ENCODE results near the gene GPR87. TPM values are rescaled to one million over a fixed set of nuclear protein-coding genes. Genes with fewer than 3 reads are reported as not detected.

GPR87 gene
- total and polyA plus RNA-seq, 9 of the 15 experiments (the other 6 are each of a cell fraction or from before 2014, with no cell fraction given): not detected

- intact Hi-C loops (cut with micrococcal nuclease) (no loop called here), in situ Hi-C loops (cut with MboI) (no loop called here)
- DNase-seq (ENCODE audit: extremely low read depth in 1 of 4, low spot score in 3 of 4) (no peak), FAIRE-seq (no peak), ATAC-seq (no peak)
- Histone ChIP-seq H3K79me2 (ENCODE audit: control insufficient read depth, insufficient read depth, low read length) (no peaks in the 10 kb centered on the region), H2AFZ (ENCODE audit: low read depth, low read length) (no peak overlapping the region), H3K9me1 (ENCODE audit: control insufficient read depth, insufficient read depth, low read length) (no peaks in the 10 kb centered on the region), H3K27ac (ENCODE audit: extremely low read depth, low read depth, low read length) (no peak overlapping the region), H3K9me3 (replicated peaks; ENCODE audit: control insufficient read depth, insufficient read depth, low read depth, low read length) (no peaks in the 10 kb centered on the region), H4K20me1 (replicated peaks; ENCODE audit: control insufficient read depth, insufficient read depth, low read length) (no peaks in the 10 kb centered on the region), H3K36me3 (ENCODE audit: control insufficient read depth, insufficient read depth, low read length) (no peaks in the 10 kb centered on the region), H3K4me3 (no peak overlapping the region), H3K4me2 (ENCODE audit: insufficient read depth, low read length) (no peak overlapping the region), H3K9ac (ENCODE audit: insufficient read depth in 1 of 2, low read depth in 2 of 2, low read length in 2 of 2) (no peak overlapping the region), H3K4me1 (replicated peaks in 1 of 2; ENCODE audit: control insufficient read depth in 2 of 2, insufficient read depth in 2 of 2, low read length in 2 of 2) (no peaks in the 10 kb centered on the region), H3K27me3 (ENCODE audit: control insufficient read depth in 2 of 2, insufficient read depth in 2 of 2, low read length in 2 of 2) (peaks cover 0 to 7% of the 10 kb centered on the region in 2 experiments; a peak in 2 of 5 replicates)
- WGBS (ENCODE audit: insufficient coverage, low coverage, missing lambda C conversion rate): 0% methylated on average over 1 of the region's 1 CpG
- POLR2A ChIA-PET: no interaction called here
- BruUV-seq (replicated peaks): no TSS peak
- CTCF ChIA-PET (ENCODE audit: low intra/inter-chr PET ratio): no interaction called here
- TF ChIP-seq, protein P1, sequence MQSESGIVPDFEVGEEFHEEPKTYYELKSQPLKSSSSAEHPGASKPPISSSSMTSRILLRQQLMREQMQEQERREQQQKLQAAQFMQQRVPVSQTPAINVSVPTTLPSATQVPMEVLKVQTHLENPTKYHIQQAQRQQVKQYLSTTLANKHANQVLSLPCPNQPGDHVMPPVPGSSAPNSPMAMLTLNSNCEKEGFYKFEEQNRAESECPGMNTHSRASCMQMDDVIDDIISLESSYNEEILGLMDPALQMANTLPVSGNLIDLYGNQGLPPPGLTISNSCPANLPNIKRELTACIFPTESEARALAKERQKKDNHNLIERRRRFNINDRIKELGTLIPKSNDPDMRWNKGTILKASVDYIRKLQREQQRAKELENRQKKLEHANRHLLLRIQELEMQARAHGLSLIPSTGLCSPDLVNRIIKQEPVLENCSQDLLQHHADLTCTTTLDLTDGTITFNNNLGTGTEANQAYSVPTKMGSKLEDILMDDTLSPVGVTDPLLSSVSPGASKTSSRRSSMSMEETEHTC (IDR thresholded peaks at IDR 0.05): no peak
- TF ChIP-seq FOXK2 (conservative IDR thresholded peaks at IDR 0.05 in 1 of 2, IDR thresholded peaks at IDR 0.05 in 1 of 2; ENCODE audit: low read depth in 2 of 2) (no peak), IRF9 (tag; IDR thresholded peaks at IDR 0.05) (no peak), RFX5 (IDR thresholded peaks at IDR 0.05; ENCODE audit: low read depth, low read length) (no peak), ZNF431 (CRISPR knock-in tag; IDR thresholded peaks at IDR 0.05) (no peak), ETS2 (tag; IDR thresholded peaks at IDR 0.05; ENCODE audit: borderline replicate concordance, poor library complexity, severe bottlenecking) (no peak), ETS1 (conservative IDR thresholded peaks at IDR 0.05; ENCODE audit: control insufficient read depth, low read depth, low read length) (no peak), EGR1 (conservative IDR thresholded peaks at IDR 0.05) (no peak), ZNF146 (CRISPR knock-in tag; IDR thresholded peaks at IDR 0.05; ENCODE audit: unreplicated experiment) (no peak), ZNF75A (CRISPR knock-in tag; IDR thresholded peaks at IDR 0.05) (no peak)
- TF ChIP-seq, protein P2, sequence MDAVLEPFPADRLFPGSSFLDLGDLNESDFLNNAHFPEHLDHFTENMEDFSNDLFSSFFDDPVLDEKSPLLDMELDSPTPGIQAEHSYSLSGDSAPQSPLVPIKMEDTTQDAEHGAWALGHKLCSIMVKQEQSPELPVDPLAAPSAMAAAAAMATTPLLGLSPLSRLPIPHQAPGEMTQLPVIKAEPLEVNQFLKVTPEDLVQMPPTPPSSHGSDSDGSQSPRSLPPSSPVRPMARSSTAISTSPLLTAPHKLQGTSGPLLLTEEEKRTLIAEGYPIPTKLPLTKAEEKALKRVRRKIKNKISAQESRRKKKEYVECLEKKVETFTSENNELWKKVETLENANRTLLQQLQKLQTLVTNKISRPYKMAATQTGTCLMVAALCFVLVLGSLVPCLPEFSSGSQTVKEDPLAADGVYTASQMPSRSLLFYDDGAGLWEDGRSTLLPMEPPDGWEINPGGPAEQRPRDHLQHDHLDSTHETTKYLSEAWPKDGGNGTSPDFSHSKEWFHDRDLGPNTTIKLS (IDR thresholded peaks at IDR 0.05; ENCODE audit: borderline replicate concordance, low read depth): no peak
- TF ChIP-seq, protein P3, sequence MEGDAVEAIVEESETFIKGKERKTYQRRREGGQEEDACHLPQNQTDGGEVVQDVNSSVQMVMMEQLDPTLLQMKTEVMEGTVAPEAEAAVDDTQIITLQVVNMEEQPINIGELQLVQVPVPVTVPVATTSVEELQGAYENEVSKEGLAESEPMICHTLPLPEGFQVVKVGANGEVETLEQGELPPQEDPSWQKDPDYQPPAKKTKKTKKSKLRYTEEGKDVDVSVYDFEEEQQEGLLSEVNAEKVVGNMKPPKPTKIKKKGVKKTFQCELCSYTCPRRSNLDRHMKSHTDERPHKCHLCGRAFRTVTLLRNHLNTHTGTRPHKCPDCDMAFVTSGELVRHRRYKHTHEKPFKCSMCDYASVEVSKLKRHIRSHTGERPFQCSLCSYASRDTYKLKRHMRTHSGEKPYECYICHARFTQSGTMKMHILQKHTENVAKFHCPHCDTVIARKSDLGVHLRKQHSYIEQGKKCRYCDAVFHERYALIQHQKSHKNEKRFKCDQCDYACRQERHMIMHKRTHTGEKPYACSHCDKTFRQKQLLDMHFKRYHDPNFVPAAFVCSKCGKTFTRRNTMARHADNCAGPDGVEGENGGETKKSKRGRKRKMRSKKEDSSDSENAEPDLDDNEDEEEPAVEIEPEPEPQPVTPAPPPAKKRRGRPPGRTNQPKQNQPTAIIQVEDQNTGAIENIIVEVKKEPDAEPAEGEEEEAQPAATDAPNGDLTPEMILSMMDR (IDR thresholded peaks at IDR 0.05 in 2 of 3, conservative IDR thresholded peaks at IDR 0.05 in 1 of 3; ENCODE audit: insufficient read depth in 2 of 3, low read depth in 1 of 3, low read length in 3 of 3): no peak
Measured at GRCh38 chr3:151350656-151351055, 34.0 kb upstream of the GPR87 start.

Data from K562 (cell line).